ENCODE measurements around the gene MR1.

- TF ChIP-seq, protein P1, sequence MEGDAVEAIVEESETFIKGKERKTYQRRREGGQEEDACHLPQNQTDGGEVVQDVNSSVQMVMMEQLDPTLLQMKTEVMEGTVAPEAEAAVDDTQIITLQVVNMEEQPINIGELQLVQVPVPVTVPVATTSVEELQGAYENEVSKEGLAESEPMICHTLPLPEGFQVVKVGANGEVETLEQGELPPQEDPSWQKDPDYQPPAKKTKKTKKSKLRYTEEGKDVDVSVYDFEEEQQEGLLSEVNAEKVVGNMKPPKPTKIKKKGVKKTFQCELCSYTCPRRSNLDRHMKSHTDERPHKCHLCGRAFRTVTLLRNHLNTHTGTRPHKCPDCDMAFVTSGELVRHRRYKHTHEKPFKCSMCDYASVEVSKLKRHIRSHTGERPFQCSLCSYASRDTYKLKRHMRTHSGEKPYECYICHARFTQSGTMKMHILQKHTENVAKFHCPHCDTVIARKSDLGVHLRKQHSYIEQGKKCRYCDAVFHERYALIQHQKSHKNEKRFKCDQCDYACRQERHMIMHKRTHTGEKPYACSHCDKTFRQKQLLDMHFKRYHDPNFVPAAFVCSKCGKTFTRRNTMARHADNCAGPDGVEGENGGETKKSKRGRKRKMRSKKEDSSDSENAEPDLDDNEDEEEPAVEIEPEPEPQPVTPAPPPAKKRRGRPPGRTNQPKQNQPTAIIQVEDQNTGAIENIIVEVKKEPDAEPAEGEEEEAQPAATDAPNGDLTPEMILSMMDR (optimal IDR thresholded peaks at IDR 0.05 in 1 of 3, IDR thresholded peaks at IDR 0.05 in 1 of 3, conservative IDR thresholded peaks at IDR 0.05 in 1 of 3; ENCODE audit: extremely low read depth in 1 of 3, insufficient read depth in 2 of 3, low read length in 3 of 3): no peak
- TF ChIP-seq EZH2 (IDR thresholded peaks at IDR 0.05; ENCODE audit: low read length): no peak
Measured at GRCh38 chr1:181092883-181093458, 59.2 kb downstream of the MR1 start.
